A673 (cell line): ENCODE results near the gene CDHR4. TPM values are rescaled to one million over a fixed set of nuclear protein-coding genes. Genes with fewer than 3 reads are reported as not detected.

Experiments used
- BruUV-seq: library from RNA; stranded (reverse); fragments of 400-500 nt; replicated peaks from 2 replicates; lab custom pipeline; 2021; lab: Mats Ljungman, UMichigan
- CTCF ChIA-PET: fragments of 300-600 bp; sonication (Branson Sonifier 250); formaldehyde crosslinking; loops from one replicate; lab custom pipeline; 2022; ENCODE audit warnings: antibody characterized with exemption; lab: Charles Lee
- POLR2A ChIA-PET: fragments of 300-600 bp; sonication (Branson Sonifier 250); formaldehyde crosslinking; loops from one replicate; lab custom pipeline; 2022; ENCODE audit warnings: antibody characterized with exemption; ENCODE audit not compliant: low non-redundant PET; lab: Charles Lee
- DNase-seq: peaks from one replicate; pipeline ENCODE4 v3.0.0-alpha.2; 2015; ENCODE audit warnings: low spot score
- H3K27ac ChIP-seq: fragments of 200-600 bp; sonication (generic); 2 replicates; pipeline ENCODE4 v1.5.1; 2016; ENCODE audit warnings: mixed run types, low read depth, mild to moderate bottlenecking, mixed read lengths, antibody characterized with exemption, low read length; ENCODE audit not compliant: poor library complexity, severe bottlenecking
- H3K27me3 ChIP-seq: fragments of 200-600 bp; sonication (generic); replicated peaks from 2 replicates; pipeline ENCODE4 v1.6.1; 2017; ENCODE audit warnings: mixed run types, low read depth, mild to moderate bottlenecking, mixed read lengths, antibody characterized with exemption, low read length; ENCODE audit not compliant: insufficient read depth, poor library complexity
- H3K36me3 ChIP-seq: fragments of 200-600 bp; sonication (generic); 2 replicates; pipeline ENCODE4 v1.6.1; 2016; ENCODE audit warnings: mixed run types, mild to moderate bottlenecking, mixed read lengths, antibody characterized with exemption, low read length; ENCODE audit not compliant: insufficient read depth, poor library complexity, severe bottlenecking
- H3K4me1 ChIP-seq: fragments of 200-600 bp; sonication (generic); 2 replicates; pipeline ENCODE4 v1.6.1; 2017; ENCODE audit warnings: mixed run types, mild to moderate bottlenecking, mixed read lengths, antibody characterized with exemption, low read length; ENCODE audit not compliant: insufficient read depth, poor library complexity, severe bottlenecking
- H3K4me3 ChIP-seq: fragments of 200-600 bp; sonication (generic); 2 replicates; pipeline ENCODE4 v1.5.1; 2016; ENCODE audit warnings: low read depth, mixed run types, mild to moderate bottlenecking, mixed read lengths, low read length; ENCODE audit not compliant: poor library complexity, severe bottlenecking
- H3K9me3 ChIP-seq: fragments of 200-600 bp; sonication (generic); 2 replicates; pipeline ENCODE4 v1.6.1; 2016; ENCODE audit warnings: mixed run types, low read depth, mild to moderate bottlenecking, mixed read lengths, antibody characterized with exemption, low read length; ENCODE audit not compliant: poor library complexity, severe bottlenecking
- CTCF ChIP-seq: fragments of 300-800, 200-600 bp; sonication (generic); conservative IDR thresholded peaks from 2 replicates; pipeline ENCODE4 v1.5.1; 2017; ENCODE audit warnings: low read depth, mild to moderate bottlenecking, antibody characterized with exemption, low read length, moderate library complexity, mixed read lengths
- EZH2 ChIP-seq: fragments of 200-600 bp; sonication (generic); IDR thresholded peaks from 2 replicates; pipeline ENCODE4 v1.6.1; 2017; ENCODE audit warnings: borderline replicate concordance, low read depth, mild to moderate bottlenecking, mixed read lengths, antibody characterized with exemption, low read length; ENCODE audit not compliant: poor library complexity, severe bottlenecking
- intact Hi-C: fragments of 100-400 bp; cut with micrococcal nuclease; formaldehyde crosslinking; loops from one replicate; pipeline ENCODE4 v1.10.0; 2022; ENCODE audit not compliant: unreplicated experiment
- total RNA-seq: library from RNA; stranded (reverse); gene quantifications from 2 replicates; pipeline ENCODE4 v1.2.3, GENCODE V29; 2021

Gene CDHR4
- total RNA-seq, 1 experiment from 2014 or later: not detected

DNA sequence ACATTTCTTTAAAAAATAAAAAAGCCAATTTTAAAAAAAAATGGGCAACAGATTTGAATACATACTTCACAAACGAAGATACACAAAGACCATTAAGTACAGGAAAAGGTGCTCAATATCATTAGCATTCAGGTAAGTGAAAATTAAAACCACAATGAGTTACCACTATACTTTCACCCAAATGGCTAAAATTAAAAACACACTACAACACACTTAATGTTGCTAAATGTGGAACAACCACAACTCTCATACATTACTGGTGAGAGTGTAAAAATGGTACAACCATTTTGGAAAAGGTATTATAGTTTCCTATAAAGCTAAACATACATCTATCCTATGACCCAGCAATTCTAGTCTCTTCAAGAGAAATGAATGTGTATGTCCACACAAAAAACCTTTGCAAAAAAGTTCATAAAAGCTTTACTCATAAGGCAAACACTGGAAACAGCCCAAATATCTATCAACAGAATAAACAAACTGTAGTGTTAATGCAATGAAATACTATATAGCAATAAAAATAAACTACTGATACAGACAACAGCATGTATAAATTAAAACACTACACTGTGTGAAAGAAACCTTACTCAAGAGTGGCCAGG lies 28.2 kb downstream of the CDHR4 start:
- CTCF ChIA-PET: no interaction called here
- Histone ChIP-seq H3K27ac (no peak overlapping the region), H3K4me3 (no peak overlapping the region), H3K36me3 (no peaks in the 10 kb centered on the region), H3K4me1 (no peaks in the 10 kb centered on the region), H3K9me3 (no peaks in the 10 kb centered on the region), H3K27me3 (no peaks in the 10 kb centered on the region)
- BruUV-seq: no TSS peak
- TF ChIP-seq EZH2: no peak
- TF ChIP-seq CTCF: no peak
- POLR2A ChIA-PET: no interaction called here
- no peak for DNase-seq
- intact Hi-C loops: no loop called here

DNA sequence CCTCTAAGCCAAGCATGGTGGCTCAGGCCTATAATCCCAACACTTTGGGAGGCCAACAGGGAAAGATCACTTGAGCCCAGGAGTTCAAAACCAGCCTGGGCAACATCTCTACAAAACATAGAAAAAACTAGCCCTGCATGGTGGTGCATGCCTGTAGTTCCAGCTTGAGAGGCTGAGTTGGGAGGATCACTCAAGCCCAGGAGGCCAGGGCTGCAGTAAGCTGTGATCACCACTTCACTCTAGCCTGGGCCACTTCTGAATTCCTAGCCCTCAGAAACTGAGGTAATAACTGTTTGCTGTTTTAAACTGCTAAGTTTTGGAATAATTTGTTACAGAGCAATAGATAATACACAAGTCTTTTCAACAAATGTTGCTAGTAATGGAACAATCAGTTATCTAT lies 29.7 kb downstream of the CDHR4 start:
- Histone ChIP-seq H3K9me3 (no peaks in the 10 kb centered on the region), H3K27ac (no peak overlapping the region), H3K4me1 (no peaks in the 10 kb centered on the region), H3K4me3 (no peak overlapping the region), H3K36me3 (no peaks in the 10 kb centered on the region), H3K27me3 (no peaks in the 10 kb centered on the region)
- BruUV-seq: no TSS peak
- no peak for DNase-seq
- CTCF ChIA-PET: no interaction called here
- intact Hi-C loops: no loop called here
- POLR2A ChIA-PET: no interaction called here
- TF ChIP-seq EZH2 (no peak), CTCF (no peak)

DNA sequence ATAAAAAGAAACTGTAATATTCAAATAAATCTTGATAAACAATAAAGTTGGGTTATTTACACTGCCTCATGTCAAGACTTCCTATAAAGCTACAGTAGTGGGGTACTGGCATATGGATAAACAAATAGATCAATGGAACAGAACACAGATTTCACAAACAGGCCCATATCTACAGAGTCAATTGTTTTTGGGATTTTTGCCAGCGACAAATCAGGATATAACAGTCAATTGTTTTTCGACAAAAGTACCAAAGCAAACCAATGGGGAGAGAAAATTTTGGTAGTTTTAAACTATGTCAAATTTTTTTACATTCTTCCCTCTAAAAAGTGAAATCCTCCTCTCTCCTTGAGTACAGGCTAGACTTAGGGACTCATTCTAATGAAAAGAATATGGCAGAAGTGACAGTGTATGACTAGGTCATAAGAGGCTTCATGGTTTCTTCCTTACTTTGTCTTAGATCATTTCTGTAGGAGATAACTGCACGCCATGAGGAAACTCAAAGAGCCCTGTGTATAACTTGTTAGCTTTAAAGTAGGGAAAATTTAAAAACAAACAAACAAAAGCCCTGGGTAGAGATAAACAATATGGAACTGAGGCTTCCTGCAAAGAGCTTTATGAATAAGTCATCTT lies 30.3 kb downstream of the CDHR4 start:
- no peaks in the 10 kb centered on the region for H3K4me1 ChIP-seq
- POLR2A ChIA-PET: interaction anchor here (0.6 kb wide), 2 partner anchors 20 to 177 kb away, joined by 6 read pairs; no protein-coding TSS in a partner anchor
- TF ChIP-seq CTCF (no peak), EZH2 (no peak)
- no peak overlapping the region for H3K27ac ChIP-seq
- no peaks in the 10 kb centered on the region for H3K9me3 ChIP-seq
- DNase-seq: no peak
- no peaks in the 10 kb centered on the region for H3K27me3 ChIP-seq
- no peaks in the 10 kb centered on the region for H3K36me3 ChIP-seq
- intact Hi-C loops: no loop called here
- no TSS peak for BruUV-seq
- H3K4me3 ChIP-seq: no peak overlapping the region
- CTCF ChIA-PET: no interaction called here
